HG03571 (cell line): ENCODE measurements around the gene CCDC86.
A peak's percentile ranks its signal among the peaks of the same experiment; 100 is the strongest.

Source experiments
- ATAC-seq: cut with Tn5 transposase; IDR thresholded peaks from one replicate; pipeline ENCODE4 v1.9.1; 2021; ENCODE audit not compliant: unreplicated experiment

CCDC86 gene

DNA sequence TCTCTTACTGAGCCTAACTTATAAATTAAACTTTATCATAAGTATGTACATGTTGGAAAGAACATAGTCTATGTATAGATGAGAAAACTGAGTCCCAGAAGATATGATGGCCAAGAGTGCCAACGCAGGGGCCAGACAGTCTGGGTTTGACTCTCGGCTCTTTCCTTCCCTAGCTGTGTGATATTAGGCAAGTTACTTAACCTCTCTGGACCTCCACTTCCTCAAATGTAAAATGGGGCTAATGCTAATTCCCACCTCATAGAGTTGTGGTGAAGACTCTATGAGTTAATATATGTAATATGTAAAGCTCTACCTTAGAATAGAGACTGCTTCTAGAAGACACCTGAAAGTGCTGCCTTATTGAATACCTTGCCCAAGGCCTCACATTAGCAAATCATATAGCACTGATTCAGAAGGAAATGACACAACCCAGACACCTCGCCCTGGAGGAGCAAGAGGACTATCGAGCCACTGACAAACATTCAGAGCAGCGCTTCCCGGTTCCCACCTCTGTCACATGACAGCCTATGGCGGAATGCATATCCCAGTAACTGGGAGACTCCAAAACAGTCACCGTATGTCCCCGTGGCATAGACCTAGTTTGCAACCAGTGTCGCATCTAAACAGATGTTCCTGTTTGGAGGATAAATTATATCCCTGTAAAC, 11.3 kb upstream of the CCDC86 start:
- no peak for ATAC-seq

DNA sequence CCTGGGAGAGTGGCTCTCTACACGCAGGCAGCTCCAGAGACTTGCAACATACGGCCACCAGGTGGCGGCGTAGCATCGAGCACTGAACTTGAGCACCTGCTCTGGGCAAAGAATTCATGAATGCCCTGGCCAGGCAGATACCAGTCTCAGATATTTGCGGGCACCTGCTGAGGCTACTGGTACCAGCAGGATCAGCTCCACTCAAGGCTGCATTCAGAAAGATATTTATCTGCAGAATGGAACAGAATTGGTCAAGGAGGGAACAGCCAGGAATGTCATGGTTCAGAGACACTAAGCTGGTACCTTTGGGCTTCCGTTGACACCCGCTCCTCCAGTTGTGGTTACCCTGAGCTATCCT, 10.8 kb upstream of the CCDC86 start:
- peak; percentile 78 for ATAC-seq

DNA sequence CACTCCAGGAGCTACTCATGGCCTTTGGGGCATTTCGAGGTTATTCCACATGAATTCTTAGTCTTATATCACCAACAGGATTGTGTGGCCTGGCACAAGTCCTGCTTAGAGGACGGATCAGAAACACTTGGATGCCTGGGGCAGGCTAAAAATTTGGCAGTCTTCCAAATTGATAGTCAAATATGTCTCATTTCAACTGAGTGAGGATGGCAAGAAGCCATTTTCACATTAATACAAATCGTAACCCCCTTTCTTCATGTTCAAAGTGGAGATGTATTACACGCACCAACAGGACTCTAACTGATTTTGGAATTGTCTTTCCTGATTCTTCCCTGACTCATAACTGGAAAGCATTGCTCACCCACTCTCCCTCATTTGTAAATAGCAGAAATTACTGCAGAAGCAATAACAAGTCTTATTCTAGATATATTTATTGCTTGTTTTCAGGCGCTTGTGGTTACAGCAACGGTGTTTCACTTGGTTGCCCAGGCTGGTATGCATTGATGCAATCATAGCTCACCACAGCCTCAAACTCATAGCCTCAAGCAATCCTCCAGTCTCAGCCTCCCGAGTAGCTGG, 10.3 kb upstream of the CCDC86 start:
- no peak for ATAC-seq

GRCh38 chr11:60834742-60835533, 7.0 kb upstream of the CCDC86 start:
- ATAC-seq: no peak

DNA sequence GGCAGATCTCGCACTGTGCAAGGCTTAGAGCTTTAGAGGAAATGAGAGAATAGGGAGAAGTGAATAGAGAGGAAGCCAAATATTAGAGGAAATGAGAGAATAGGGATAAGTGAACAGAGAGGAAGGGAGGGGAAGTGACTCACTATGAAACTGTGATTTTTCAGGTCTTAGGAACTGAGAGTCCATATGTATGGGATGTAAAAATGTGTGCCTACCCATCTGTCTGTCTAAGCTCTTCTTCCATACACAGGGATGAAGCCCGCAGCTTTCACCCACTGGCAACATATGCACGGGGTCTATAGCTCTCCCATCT, 6.4 kb upstream of the CCDC86 start:
- no peak for ATAC-seq

DNA sequence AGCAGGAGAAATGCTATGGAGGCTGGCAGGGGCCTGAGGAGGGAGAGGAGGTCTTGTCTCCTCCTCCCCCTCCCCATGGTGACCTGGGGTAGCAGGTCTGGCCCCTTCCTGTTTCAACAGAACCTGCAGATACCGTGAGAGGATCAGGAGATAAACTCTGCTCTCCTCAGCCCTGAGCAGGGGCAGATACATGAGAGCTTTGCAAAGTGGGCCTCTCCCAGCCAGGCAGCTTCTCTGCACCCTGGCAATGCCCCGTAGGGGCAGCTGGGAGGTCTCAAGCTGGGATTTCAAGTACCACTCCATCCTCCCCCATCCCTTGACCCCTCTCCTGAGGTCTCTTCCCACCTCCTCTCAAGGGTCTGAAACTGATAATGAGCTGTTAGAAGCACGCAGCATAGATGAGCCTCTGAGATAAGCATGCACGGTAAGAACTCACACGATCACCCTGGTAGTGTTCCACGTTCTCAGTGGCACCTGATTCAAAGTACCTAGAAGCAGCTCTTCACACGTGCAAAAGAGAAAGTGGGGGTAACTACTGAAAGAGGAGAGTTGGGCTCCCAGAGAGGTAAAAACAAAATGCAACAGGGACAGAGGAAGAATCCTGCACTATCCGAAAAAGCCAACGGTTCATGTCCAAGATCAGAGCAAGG, 4.9 kb upstream of the CCDC86 start:
- no peak for ATAC-seq

GRCh38 chr11:60838132-60838531, 3.8 kb upstream of the CCDC86 start:
- no peak for ATAC-seq

DNA sequence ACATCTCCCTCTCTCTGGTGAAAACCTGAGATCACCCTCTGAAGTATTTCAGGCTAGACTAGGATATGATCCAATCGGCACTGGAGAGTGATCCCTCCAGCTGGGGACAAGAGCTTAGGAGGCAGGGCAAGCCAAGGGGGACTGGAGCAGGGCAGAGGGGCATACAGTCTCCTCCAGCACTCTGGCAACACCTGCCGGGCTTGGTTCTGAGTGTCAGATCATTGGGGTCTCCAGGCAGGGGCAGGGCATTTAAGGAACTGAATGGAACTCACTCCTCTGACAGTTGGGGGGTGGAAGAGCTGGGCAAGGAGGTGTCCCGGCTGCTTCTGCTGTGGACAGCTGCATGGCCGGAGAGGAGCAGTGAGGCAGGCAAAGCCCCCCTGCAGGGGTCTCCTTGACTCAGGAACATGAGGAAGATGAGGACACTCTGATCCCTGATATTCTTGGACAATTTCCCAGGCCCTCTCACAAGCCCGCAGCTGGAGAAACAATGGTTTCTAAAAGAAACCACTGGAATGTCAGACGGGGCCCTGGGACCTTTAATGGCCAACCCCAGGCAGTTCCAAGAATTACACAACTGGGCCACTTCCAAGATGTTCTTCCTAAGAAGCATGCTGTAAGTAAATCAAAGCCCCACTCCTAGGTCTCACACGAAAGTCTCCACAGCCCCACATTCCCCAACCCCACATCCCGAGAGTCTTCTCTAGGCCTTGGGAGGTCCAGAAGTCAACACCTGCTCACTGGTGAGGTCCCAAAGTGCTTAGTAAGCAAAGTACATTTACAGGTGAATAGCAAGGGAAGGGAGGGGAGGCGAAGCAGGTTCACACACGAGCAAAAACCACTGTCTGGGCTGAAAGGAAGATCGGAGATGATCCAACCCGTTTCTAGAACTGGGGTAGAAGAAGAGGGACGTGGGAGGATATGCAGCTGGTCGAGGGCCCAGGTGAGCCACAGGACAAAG, 1.2 kb upstream of the CCDC86 start:
- no peak for ATAC-seq

GRCh38 chr11:60842668-60843600, 1.0 kb downstream of the CCDC86 start:
- ATAC-seq: no peak

DNA sequence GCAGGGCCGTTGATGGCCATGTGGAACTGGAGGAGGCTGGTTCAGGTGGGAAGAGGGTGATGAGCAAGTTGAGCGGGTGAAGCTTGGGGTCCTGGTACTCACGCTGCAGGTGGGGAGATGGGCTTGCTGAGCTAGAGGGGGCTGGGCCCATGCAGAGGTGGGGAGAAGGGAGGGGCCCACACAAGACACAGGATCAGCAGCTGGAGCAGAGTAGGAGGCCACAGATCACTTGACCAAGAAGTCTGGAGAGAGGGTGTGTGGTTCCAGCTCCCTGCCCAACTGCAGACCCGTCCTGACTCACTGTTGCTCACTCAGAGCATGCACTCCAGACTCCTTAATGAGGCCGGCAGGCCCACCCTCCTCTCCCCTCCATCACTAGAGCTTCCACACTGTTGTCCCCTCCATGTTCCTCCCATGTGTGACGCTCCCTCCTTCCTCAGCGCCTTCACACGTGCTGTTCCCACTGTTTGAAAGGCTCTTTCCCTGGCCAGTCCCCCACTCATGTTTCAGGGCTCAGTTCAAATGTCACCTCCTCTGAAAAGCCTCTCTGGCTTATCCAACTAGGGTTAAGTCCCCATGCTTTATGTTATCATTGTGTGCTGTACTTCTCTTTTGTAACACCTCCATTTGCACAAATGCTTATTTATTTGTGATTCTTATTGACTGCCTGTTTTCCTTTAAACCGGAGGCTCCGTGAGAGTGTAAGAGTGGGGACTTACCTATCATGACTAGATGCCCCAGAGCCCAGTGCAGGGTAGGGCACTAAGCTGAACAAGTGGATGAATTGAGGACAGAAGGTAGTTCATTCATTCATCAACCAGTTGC, 2.3 kb downstream of the CCDC86 start:
- no peak for ATAC-seq

DNA sequence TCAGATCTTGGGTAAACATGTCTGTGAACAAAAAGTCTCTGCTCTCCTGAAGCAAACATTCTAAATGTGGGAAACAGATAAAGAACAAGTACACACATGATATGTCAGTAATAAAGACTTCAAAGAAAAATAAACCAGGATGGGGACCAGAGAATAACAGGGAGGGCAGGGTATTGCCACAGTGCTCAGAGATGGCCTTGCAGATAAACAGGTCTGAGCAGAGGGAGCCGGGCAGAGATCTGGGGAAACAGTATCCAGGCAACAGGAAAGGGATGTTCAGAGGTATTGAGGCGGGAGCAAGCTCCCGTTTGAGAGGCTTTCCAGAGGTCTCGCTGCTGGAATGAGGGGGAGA, 2.9 kb downstream of the CCDC86 start:
- ATAC-seq: no peak

- ATAC-seq: no peak
Measured at GRCh38 chr11:60845338-60845737, 3.4 kb downstream of the CCDC86 start.

DNA sequence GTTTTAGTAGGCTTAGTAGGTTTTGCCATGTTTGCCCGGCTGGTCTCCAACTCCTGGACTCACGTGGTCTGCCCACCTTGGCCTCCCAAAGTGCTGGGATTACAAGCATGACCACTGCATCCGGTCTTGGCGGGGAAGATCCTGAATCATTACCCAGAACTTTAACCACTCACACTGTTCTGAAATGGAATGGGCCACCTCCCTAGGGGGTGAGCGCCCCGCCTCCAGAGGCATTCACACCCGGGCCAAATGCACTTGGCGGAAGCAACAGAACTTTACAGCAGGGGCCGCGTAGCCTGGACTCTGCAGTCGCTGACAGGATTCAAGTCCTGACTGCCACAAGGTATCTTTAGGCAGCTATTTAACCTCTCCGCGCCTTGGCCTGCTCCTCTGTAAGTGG, 5.4 kb downstream of the CCDC86 start:
- no peak for ATAC-seq

GRCh38 chr11:60847896-60848295, 6.0 kb downstream of the CCDC86 start:
- ATAC-seq: no peak

DNA sequence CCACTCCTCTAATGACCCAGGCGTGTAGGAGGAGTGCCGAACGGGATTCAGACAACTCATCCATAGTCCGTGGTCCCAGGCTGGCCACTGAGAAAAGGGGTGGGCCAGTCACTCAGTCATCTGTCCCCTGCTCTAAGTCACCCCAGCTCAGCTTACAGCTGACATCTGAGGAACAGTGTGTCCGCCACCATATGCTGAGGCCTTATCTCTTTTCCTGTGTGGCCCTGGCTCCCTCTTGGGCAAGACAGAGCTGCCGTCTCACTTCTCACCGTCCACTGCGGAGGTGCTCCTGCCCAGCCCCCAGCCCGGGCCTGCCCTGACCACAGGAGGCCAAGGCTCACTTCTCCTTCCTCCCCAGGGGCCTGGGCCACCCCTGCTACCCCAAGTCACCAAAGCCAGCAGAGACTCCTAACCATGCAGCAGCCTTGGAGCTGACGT, 6.8 kb downstream of the CCDC86 start:
- ATAC-seq: no peak

GRCh38 chr11:60849641-60850520, 8.0 kb downstream of the CCDC86 start:
- ATAC-seq: no peak

- ATAC-seq: no peak
Measured at GRCh38 chr11:60851327-60852104, 9.6 kb downstream of the CCDC86 start.
